Activated CD4-positive, alpha-beta T cell treated with anti-CD3 and anti-CD28 coated beads, Interleukin-2, amount 50 U/mL, for 24 hours (primary cell): Measurements from ENCODE around the gene ATP10A.

Experiments
- DNase-seq, 2 donors: peaks; one replicate each; pipeline ENCODE4 v3.0.0-alpha.2; 2020; ENCODE audit warnings: low read depth in 1 of 2, low spot score in 1 of 2

ATP10A gene

DNA sequence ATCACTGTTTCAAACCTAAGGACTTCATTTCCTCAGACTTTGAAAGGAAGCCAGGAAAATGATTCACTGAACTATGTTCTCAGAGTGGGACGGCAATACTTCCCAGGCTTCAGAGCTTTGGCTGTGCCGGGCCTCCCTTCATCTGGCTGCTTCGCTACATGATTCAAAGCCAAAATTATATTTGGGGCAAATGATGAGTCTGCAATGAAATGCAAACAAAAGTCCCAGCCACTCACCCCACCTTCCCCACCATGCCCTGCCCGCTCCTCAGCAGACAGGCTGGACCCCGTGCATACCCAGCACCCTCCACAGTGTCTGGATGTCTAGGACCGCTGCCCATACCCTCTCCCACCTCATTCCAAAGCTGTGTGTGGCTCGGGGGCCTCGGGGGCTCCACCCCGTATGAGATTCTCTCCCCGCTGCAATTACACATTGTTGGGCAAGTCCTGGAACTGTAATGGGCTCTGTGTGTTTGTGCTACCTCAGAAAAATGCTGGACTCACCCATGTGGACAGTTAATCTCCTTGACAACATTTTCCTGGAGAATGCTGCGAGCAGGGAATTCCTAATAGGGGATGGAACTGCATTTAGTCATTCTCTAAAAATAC lies 32.2 kb downstream of the ATP10A start:
- no peak for DNase-seq

DNA sequence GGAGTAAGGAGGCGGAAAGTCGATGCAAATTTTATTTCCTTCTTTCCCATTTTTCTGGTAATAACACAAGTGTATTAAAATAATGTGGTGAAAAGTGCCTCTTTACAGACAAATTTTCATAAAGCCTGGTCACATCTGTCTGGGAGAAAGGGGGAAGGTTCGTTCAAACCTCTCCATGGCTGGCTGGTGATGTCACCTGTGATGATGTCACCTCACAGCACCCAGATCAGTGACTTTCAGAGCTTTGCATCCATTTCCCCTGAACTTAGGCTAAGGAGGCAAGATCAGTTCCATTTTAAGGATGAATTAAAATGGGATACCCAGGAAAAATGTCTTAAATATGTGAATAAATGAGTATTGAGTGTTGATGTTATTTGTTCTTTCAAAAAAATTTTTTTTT lies 34.1 kb downstream of the ATP10A start:
- no peak for DNase-seq

DNA sequence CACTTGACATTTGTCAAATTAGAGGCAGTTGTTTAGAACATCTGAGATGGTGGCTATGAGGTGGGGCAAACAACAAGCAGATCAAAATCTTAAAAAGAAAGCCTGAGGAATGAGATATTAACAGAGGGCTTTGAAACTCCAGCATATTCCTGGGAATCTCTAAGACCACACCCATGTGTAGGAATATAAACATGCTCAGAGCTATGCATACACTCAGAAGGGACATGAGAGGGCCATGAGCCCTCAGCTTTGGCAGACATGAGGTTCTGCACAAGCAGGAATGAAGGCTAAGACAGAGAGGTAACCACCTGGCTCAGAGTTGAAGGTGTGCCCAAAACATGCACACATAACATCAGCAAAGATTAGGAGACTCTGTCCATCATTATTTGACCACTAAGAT lies 37.9 kb downstream of the ATP10A start:
- DNase-seq, result no peak

DNA sequence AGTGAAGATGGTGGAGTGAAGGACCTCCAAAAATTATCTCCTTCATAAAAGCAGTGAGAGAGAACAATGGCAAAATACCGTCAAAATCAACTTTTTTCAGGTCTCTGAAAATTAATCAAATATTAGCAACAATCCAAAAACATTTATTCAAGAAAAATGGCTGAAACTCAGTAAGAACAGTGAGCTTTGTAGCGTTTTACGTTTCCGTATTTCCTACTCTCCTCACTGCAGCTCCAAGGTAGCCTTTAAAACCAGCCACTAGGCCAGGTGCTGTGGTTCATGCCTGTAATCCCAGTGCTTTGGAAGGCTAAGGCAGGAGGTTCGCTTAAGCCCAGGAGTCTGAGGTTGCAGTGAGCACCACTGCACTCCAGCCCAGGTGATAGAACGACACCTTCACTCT lies 38.5 kb downstream of the ATP10A start:
- DNase-seq, result no peak

DNA sequence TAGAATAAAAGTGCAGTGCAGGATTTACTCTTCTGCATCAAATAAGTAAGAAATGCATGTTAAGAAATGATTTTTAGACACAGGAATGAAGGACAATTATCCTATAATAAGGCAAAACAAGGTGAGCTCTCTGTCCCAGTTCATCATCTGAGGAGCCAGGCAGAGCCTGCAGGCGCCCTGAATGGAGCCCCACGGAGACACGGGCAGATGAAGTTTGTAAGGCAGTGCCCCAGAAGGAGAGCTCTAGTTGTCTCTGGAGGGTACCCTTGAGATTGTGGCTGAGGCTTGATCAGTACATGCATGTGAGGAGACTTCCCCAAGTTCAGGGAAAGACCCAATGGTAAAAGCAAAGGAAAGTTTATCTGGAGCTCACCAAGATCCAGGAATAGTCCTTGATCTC lies 50.3 kb downstream of the ATP10A start:
- no peak for DNase-seq

DNA sequence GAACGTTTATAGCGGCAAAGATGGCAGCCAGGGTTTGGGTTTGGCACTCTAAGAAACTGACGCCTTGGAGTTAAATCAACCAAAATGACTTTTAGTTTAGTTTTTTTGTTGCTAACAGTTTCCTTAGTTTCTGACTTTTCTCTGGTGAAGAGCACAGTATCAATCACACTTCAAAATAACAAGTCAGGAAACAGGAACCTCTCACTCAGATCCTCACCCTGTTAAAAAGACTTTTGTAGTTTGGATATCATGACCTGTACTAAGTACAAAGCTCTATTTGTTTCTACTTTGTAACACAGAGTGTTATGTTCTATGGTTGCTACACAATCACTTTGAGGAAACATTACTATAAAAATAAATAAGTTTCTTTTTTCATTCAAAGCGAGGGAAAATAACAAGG lies 51.1 kb downstream of the ATP10A start:
- DNase-seq, result no peak

DNA sequence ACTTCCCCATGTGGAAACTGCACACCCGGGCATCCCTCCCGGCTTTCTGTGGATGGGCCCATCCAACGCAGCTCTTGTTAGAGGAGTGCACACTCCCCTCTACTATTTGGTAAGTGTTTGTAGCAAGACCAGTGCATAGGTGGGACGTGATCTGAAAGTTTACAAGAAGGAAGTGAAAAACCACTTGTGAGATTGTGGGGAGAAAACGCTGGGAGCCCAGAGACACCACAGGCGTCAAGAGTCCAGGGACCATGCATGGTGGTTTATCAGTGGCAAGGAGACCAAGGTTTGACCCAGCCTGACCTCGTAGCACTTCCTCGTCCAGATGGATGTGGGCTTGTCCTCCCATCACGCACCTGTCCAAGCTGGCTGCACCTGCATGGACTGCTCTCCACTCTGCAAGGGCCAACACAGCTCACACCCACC lies 51.6 kb downstream of the ATP10A start:
- no peak for DNase-seq

DNA sequence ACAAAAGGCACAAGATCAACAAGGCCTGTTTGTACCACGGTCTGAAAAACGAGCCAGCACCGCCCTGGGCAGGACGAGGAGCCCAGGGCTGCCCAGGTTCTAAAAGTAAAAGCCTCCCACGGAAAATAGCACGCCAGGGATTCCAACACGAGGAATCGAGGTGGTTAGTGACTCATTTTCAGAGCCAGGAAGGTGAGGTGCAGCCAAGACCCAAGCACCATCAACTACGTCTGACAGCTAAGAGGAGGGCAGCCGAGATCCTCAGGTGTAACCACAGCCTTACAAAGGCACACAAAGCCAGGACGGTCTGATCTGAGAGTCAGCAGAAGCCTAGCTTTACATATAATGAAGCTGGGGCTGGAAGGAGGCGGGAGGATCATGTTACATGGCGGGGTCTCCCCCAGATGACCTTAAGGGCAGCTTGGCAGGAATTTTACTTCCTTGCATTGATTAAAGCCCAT lies 52.5 kb downstream of the ATP10A start:
- DNase-seq, result no peak

DNA sequence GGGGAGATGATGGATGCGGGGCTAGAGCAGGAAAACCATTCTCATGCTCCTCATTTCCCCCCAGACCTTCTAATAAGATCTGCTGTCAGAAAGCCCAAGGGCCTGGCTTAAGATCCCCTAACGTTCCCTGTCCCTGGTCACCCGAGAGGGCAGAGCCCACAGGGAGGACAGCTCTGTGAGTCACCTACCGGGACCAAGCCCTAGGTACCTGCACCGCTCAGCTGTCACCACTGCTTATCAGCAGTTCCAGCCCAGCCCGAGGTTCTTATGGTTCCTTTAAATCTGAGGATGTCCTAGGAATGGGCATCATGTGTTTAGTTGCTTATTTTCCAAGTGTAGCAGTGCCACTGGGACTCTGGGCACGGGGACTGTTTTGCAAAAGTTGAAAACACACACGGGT lies 53.0 kb downstream of the ATP10A start:
- DNase-seq, result no peak

DNA sequence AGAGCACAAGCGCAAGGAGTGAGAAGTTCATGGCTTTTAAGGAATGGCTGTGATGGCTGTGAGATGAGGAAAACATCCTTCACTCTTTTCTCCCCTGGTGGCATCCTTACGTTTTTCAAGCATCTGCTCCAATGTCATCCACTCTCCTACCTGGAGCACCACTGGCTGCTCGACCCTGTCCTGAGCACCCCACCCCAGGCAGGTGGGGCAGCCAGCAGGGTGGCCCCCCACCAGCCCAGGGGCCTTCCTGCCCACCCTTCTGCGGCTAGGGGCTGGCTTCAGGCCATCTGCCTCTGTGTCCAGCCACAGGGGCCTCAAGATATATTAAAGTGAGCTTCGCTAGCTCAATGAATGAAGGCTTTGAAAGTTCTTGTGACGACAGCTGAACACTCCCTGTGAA lies 56.1 kb downstream of the ATP10A start:
- no peak for DNase-seq

DNA sequence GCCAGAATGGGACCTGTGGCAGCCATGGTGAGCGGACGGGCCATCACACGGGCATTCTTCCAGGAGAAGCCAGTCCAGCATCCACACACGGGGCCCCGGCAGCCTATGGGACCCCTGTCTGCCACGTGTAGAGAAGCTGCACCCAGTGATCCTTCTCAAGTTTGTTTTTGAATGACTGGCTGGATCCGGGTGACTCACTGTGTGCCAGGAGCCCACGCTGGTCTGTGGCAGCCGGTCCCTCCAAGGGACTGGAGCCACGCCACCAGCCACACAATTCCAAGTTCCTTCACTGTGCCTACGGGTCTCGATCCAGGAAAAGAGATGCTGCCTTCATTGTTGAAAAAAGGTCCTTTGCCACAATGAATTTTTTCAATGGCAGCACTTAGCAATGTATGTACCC lies 58.1 kb downstream of the ATP10A start:
- no peak for DNase-seq

DNA sequence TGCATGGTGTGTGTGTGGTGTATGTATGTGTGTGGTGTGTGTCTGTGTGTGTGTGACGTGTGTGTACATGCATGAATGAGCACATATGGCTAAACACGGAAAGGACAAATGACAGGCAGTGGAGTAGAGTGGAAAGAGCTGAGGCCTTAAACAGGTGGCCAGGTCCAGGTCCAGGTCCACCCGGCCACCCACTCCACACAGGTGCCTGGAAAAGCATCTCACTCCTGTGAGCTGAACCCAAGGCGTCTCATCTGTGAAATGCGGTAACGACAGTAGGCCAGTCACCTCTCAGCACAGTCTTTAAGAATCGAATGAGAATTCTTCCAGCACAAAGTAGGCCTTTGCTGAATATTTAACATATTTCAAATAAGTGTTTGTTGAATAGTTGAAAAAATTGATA lies 58.7 kb downstream of the ATP10A start:
- no peak for DNase-seq

DNA sequence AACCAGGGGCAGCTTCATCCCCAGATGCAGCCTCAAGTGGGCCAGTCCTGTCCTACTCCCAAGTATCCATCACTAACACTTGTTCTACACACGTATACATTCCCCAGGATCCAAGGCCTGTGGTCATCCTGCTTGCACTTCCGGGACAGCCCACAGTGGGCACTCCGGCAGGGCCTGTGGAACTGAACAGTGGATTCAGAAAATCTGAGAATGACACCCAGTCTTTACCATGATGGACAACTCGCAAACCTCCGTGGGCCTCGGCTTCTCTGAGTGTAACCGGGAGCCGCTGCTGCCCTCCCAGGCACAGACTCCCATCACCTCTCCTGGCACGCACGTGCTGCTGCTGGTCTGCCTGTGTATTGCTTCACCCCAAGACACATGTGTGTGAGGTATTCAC lies 59.6 kb downstream of the ATP10A start:
- DNase-seq, result no peak

DNA sequence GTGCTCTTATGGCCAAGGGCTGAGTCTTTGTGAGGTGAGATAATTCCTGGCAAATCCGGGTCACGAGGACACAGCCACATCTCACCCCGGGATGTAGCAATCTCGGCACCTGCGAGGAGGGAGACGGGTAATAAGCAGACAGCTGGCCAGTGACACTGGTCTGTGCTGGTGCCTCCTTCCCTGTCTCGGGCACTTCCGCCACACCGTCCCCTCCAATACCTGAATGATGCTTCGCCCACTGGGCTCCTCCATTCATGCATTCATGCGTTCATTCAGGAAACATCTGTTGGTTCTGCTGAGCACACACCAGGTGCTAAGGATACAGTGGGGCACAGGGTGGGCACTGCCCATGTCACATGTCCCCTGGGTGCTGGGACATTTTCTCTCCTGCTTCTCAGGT lies 60.1 kb downstream of the ATP10A start:
- DNase-seq, result no peak

DNA sequence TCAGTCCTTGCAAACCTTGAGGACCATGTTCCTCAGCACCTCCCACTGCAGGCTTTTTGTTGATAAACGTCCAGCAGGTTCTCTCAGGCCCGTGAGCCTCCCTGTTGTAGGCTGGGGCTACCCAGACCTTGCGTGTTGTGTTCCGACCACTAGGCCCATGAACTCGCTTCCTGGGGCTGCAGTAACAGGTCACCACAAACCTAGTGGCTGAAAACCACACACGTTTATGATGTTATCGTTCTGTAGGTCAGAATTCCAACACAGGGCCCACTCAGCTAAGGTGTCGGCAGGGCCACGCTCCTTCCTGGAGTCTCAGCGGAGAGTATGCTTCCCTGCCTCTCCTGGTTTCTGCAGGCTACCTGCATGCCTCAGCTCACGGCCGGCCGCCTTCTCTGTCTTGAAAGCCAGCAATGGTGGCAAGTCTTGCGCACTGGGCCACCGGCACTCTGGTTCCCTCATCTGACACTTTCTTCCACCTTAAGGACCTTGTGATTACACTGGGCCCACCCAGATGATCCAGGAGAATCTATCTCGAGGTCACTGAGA lies 60.8 kb downstream of the ATP10A start:
- no peak for DNase-seq

DNA sequence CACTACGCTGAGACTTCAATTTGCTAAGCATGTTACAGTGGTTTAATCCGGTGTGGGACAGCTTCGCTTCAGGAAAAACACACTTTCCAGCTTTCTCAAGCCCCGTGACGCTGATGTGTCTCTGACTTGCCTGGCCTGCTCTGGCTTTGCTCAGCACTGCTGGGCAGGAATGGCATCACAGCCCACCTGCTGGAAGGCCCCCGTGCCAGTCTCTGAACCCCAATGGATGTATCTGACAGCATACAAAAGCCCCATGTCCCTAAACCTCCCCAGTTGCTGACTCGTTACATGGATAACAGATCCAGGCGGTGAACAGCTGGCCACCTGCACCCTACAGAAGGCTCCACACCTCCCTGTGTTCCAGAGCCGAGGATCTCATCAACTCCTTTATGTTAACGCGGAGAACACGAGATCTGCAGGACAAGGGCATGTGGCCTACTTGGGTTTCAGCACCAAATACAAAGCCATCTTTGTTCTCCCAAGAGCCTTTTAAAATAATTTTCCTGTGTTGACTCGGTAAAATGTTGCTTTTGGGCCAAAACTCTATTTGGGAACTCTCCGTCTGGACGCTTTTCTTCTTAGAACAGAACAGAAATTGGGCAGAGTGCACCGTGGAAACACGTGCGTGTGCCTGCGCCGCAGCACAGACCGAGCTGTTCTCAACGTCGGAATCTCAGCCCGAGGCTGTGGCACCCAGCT lies 61.4 kb downstream of the ATP10A start:
- DNase-seq, result no peak

DNA sequence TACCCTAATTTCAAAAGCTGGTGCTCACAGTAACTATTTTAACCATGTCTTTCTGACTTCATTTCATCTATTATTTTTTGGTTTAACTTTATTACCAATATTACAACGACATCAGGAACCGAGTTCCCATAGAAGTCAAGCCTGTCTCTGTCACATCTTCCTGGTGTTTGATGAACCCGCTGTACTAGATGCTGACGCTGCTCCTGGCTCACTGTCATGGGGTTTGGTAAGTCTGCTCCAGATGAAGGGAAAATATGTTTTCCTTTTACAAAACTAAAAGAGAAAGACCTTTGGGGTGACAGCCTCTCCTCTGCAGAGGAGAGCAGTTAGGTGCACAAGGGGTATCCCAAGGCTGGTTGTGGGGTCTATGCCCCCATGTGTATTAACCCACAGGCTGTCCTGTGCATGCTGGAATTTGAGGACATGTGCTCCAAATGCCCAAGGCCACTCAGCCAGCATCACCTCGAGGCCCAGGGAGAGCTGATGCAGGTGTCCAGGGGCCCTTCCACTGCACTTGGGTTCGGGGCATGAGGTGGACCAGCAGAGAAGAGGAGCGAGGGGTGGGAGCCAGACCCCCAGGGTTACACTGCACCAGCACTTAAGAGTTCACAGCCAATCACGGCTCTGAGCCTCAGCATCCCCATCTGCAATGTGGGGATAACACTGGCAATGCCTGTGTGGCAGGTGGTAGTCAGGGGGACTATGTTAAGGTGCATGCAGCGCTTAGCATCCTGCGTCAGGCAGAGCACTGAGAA lies 62.2 kb downstream of the ATP10A start:
- DNase-seq, result no peak

DNA sequence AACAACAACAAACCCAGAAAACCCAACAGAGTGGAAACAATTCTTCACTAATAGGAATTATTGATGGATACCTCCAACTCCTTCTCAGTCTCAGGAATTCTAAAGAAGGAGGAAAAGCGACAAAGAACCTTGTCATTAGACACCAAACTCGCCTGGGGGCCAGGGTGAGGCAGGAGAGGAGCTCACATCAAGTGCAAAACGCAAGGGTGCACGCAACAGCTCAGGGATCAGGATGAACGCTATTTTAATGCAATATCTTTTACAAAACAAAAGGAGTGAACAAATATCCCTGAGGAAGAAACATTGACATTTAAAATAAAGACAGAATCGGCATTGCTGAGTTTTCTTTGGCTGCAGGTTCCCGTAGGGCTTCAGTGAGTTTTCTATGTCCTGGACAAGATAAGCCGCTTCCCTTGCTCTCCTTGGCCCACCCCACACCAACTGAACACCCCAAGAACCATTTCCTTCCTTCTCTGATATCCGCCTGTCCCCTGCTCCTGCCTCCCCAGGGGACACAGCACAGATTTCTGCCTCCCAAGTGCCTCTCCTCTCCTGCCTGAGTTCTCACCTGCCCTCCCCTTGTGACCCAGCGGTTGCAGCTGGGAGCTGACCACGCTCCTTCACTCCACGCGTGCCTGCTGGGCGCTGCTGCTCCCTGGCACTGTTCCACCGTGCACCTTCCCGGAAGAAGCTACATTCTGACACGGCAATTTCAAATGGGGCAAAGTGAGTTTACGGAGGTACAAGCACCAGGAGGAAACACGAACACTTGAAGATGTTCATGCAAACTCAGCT lies 63.0 kb downstream of the ATP10A start:
- DNase-seq, result no peak

DNA sequence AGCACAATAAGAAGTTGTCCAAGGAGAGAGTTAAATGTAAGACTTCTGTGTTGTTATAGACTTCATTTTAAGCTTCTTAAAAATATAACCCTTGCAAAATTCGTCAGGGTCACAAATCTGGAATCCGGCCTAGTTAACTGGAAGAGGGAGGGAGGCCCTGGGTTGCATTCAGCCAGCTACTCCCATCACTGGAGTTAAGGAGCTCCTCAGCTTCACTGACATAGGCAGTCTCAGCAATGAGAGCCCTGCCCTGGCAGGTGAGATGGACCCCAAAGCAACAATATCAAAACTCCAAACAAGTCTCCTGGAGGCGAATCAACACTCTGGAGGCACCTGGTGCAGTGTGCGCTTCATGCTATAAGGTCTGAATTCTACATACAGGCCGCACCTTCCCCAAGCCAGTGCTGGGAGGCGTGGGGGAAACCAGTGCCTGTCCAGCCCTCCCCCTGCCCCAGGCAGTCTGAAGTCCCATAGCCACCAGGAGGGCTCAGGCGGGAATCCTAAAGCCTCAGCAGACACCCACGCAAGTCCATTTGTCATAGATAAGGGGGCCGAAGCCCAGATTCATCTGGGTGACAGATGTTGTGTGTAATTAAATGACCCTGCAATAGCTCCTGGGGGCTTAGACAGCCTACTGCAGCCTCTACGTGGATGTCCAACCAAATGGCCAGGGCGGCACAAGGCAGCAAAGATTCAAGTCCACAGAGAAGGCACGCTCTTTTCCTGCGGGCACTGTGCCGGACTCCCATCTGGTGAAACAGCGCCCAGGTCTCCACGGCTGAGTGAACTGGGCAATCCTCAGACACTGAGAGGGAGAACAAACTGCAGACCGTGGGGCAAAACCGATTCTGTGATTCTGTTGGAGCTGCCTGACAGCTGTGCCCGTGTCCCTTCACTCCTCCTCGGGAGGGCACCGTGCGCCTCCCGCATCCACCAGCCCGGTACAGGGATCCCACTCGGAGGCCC lies 64.9 kb downstream of the ATP10A start:
- DNase-seq, result no peak

DNA sequence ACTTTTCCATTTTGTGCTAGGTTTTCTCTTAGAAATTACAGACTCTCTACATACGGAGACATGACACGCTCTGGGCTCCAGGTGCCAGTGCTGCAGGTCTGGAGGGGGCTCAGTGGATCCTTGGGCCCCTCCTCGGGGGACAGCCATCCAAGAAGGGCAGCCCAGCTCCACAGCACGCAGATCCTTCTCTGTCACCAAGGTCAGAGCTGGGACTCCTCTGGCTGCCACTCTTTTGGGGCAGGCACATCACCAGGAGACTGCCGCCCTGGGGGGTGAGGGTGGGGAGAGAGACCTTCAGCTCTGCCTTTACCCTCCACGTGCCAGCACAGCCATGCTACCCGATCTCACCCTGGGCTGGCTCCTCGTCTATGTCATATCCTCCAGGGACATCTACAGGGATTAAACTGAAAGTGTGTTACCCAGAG lies 65.6 kb downstream of the ATP10A start:
- DNase-seq, result no peak
